HepG2 (cell line): ENCODE results near the gene TAF3. TPM values are rescaled to one million over a fixed set of nuclear protein-coding genes. Genes with fewer than 3 reads are reported as not detected.

ENCODE experiments used
- ATF1 ChIP-seq: IDR thresholded peaks from 2 replicates; pipeline ENCODE4 v1.6.1; 2016; ENCODE audit warnings: mild to moderate bottlenecking, control low read depth
- ATF5 ChIP-seq: sonication (generic); formaldehyde crosslinking; IDR thresholded peaks from 2 replicates; pipeline ENCODE4 v1.4.0; 2020; ENCODE audit warnings: mild to moderate bottlenecking, low read depth, missing genetic modification reagents
- BORCS8-MEF2B ChIP-seq: sonication (generic); formaldehyde crosslinking; IDR thresholded peaks from 2 replicates; pipeline ENCODE4 v1.8.0; 2022; ENCODE audit warnings: mild to moderate bottlenecking, missing genetic modification reagents
- CSRNP2 ChIP-seq: sonication (generic); formaldehyde crosslinking; conservative IDR thresholded peaks from 2 replicates; pipeline ENCODE4 v1.8.0; 2022; ENCODE audit warnings: low read depth, missing genetic modification reagents
- ESRRA ChIP-seq: sonication (generic); formaldehyde crosslinking; IDR thresholded peaks from 2 replicates; pipeline ENCODE4 v1.5.1; 2020; ENCODE audit warnings: mild to moderate bottlenecking, low read depth, missing genetic modification reagents
- ETS1 ChIP-seq: sonication (generic); formaldehyde crosslinking; IDR thresholded peaks from 2 replicates; pipeline ENCODE4 v1.4.0; 2020; ENCODE audit warnings: missing genetic modification reagents
- FOXA3 ChIP-seq: IDR thresholded peaks from 2 replicates; pipeline ENCODE4 v1.6.1; 2016; ENCODE audit warnings: missing genetic modification reagents, missing compliant biosample characterization
- MEIS1 ChIP-seq: sonication (generic); formaldehyde crosslinking; IDR thresholded peaks from 2 replicates; pipeline ENCODE4 v1.9.0; 2021; ENCODE audit warnings: mild to moderate bottlenecking, missing genetic modification reagents, moderate library complexity, borderline replicate concordance
- NFIC ChIP-seq: IDR thresholded peaks from 2 replicates; pipeline ENCODE4 v1.6.1; 2012; ENCODE audit warnings: mild to moderate bottlenecking, low read length, inconsistent platforms
- PHF21A ChIP-seq: sonication (generic); formaldehyde crosslinking; IDR thresholded peaks from 2 replicates; pipeline ENCODE4 v1.5.0; 2020; ENCODE audit warnings: mild to moderate bottlenecking, missing genetic modification reagents
- SNAI1 ChIP-seq: sonication (generic); formaldehyde crosslinking; IDR thresholded peaks from 2 replicates; pipeline ENCODE4 v1.5.0; 2020; ENCODE audit warnings: mild to moderate bottlenecking, missing genetic modification reagents, borderline replicate concordance
- SOX6 ChIP-seq, 2 experiments: fragments of 450-650 bp in 1 of 2; sonication (generic) in 1 of 2; formaldehyde crosslinking in 1 of 2; IDR thresholded peaks; 2 replicates each; pipeline versions ENCODE4 v1.4.0 to v1.6.1; 2017 to 2020; ENCODE audit warnings: antibody characterized with exemption in 1 of 2, mild to moderate bottlenecking in 1 of 2, missing genetic modification reagents in 1 of 2
- TFAP4 ChIP-seq: sonication (generic); IDR thresholded peaks from 2 replicates; pipeline ENCODE4 v1.6.1; 2016; ENCODE audit warnings: low read depth, borderline replicate concordance
- THAP7 ChIP-seq: sonication (generic); formaldehyde crosslinking; IDR thresholded peaks from 2 replicates; pipeline ENCODE4 v1.8.1; 2023; ENCODE audit warnings: mild to moderate bottlenecking, missing genetic modification reagents
- ZNF12 ChIP-seq: sonication (generic); formaldehyde crosslinking; IDR thresholded peaks from 2 replicates; pipeline ENCODE4 v1.5.0; 2020; ENCODE audit warnings: missing genetic modification reagents
- ZNF205 ChIP-seq: IDR thresholded peaks from 2 replicates; pipeline ENCODE4 v1.6.1; 2018; ENCODE audit warnings: missing biosample characterization, missing genetic modification reagents
- ZNF207 ChIP-seq: fragments of 450-650 bp; IDR thresholded peaks from 2 replicates; pipeline ENCODE4 v1.6.1; 2016; ENCODE audit warnings: antibody characterized with exemption, borderline replicate concordance
- ZNF232 ChIP-seq: sonication (generic); formaldehyde crosslinking; IDR thresholded peaks from 2 replicates; pipeline ENCODE4 v1.4.0; 2020; ENCODE audit warnings: missing genetic modification reagents, borderline replicate concordance
- ZNF468 ChIP-seq: sonication (generic); formaldehyde crosslinking; IDR thresholded peaks from 2 replicates; pipeline ENCODE4 v1.8.0; 2022; ENCODE audit warnings: mild to moderate bottlenecking, moderate library complexity, missing genetic modification reagents
- ZNF557 ChIP-seq: sonication (generic); formaldehyde crosslinking; IDR thresholded peaks from 2 replicates; pipeline ENCODE4 v1.4.0; 2020; ENCODE audit warnings: missing genetic modification reagents
- ZNF570 ChIP-seq: sonication (generic); formaldehyde crosslinking; IDR thresholded peaks from 2 replicates; pipeline ENCODE4 v1.4.0; 2020; ENCODE audit warnings: mild to moderate bottlenecking, missing genetic modification reagents, borderline replicate concordance
- ZNF879 ChIP-seq: sonication (generic); formaldehyde crosslinking; IDR thresholded peaks from 2 replicates; pipeline ENCODE4 v1.8.1; 2023; ENCODE audit warnings: missing genetic modification reagents
- polyA plus RNA-seq, 8 experiments: library from polyadenylated mRNA; depleted of rRNA in 3 of 8; stranded (reverse) in 7 of 8; unstranded in 1 of 8; fragments of >200 nt; fragmentation: Illumina TruSeq in 4 of 8; extraction: Trizol in 4 of 8; gene quantifications; 2 replicates each; pipeline versions ENCODE4 v1.2.1 to v1.2.3, GENCODE V29; 2011 to 2016; ENCODE audit warnings: low read depth in 4 of 8, missing spikeins in 1 of 8, mixed read lengths in 1 of 8; ENCODE audit not compliant: insufficient read depth in 1 of 8
- total RNA-seq, 5 experiments: library from RNA; depleted of rRNA; stranded (reverse); fragments of >200 nt; fragmentation: Illumina TruSeq; extraction: Trizol; gene quantifications; 2 replicates each; pipeline ENCODE4 v1.2.3, GENCODE V29; 2016; ENCODE audit warnings: low read depth in 1 of 5

Gene TAF3
- total and polyA plus RNA-seq, 2 of the 13 experiments (the other 11 are each of a cell fraction or from before 2014, with no cell fraction given), result 1.7 to 2.9 TPM

- 0 out of 2 replicates have a peak, but pooled peaks have one; percentile 54 for TF ChIP-seq MEIS1
- TF ChIP-seq SOX6 (IDR thresholded peaks at IDR 0.05), result no peak
- peak; percentile 48 for TF ChIP-seq SOX6 (CRISPR knock-in tag; IDR thresholded peaks at IDR 0.05)
- TF ChIP-seq ATF5 (CRISPR knock-in tag), result no peak
- TF ChIP-seq ATF1 (CRISPR knock-in tag), result no peak
- TF ChIP-seq TFAP4, result peak; percentile 81; the same call in 1 of the 2 replicates
- TF ChIP-seq ESRRA (CRISPR knock-in tag), result peak; percentile 50; the same call in 1 of the 2 replicates
- peak; percentile 67; the same call in 1 of the 2 replicates for TF ChIP-seq ZNF232 (CRISPR knock-in tag)
- 0 out of 2 replicates have a peak, but pooled peaks have one; percentile 21 for TF ChIP-seq SNAI1
- TF ChIP-seq CSRNP2 (CRISPR knock-in tag), result no peak
- TF ChIP-seq ZNF12 (CRISPR knock-in tag), result peak; percentile 29; the same call in 1 of the 2 replicates
- peak; percentile 91 for TF ChIP-seq BORCS8-MEF2B (CRISPR knock-in tag)
- peak; percentile 68; the same call in 1 of the 2 replicates for TF ChIP-seq ZNF205 (CRISPR knock-in tag)
- no peak; the same call in 1 of the 2 replicates for TF ChIP-seq ZNF879 (CRISPR knock-in tag)
- TF ChIP-seq ZNF468 (CRISPR knock-in tag), result no peak
- TF ChIP-seq ZNF207, result no peak
- 0 out of 2 replicates have a peak, but pooled peaks have one; percentile 21 for TF ChIP-seq ZNF557 (CRISPR knock-in tag)
- TF ChIP-seq FOXA3 (CRISPR knock-in tag), result peak; percentile 70; the same call in 1 of the 2 replicates
- no peak for TF ChIP-seq NFIC
- no peak for TF ChIP-seq ZNF570 (CRISPR knock-in tag)
- peak; percentile 84; the same call in 1 of the 2 replicates for TF ChIP-seq ETS1 (CRISPR knock-in tag)
- peak; percentile 75; the same call in 1 of the 2 replicates for TF ChIP-seq THAP7 (CRISPR knock-in tag)
- TF ChIP-seq PHF21A (CRISPR knock-in tag), result peak; percentile 68; the same call in 1 of the 2 replicates
These were observed at the start of gene TAF3 (continued) for GRCh38 chr10:7818295-7819120.
